ENCODE data around the gene RAB20.
"Not testable (repeated sequence)": the region's sequence is repeated elsewhere in the genome, so short reads cannot be mapped to it uniquely, and the experiment has no call there.

The RAB20 gene

GRCh38 chr13:110509971-110510786 is 51.3 kb downstream of the RAB20 start:
- DNase-seq (ENCODE audit: low read depth in 2 of 2): no peak

DNA sequence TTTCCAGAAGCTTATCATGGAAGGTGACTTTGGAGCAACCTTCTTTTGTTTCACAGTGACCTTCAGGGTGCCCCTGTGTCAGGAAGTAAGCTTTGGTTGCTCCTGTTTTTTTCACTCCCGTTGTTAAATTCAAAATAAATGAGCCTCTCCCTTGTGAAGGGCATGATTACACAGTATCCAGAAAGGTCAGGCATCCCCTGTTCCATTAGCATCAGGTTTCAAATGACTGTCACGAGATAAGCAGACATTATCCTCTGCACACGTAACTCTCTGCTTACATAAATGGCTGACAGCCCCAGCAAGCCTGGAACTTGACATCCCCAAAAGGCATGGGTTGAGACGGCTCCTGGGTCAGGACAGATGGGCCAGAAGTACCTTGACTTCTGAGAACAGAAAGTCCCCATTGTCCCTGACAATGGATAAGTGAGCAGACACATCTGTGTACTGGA is 52.0 kb downstream of the RAB20 start:
- DNase-seq (ENCODE audit: low read depth in 2 of 2): no peak

- no peak for DNase-seq (ENCODE audit: low read depth in 2 of 2)
Measured at GRCh38 chr13:110507678-110508381, 53.7 kb downstream of the RAB20 start.

- no peak for DNase-seq (ENCODE audit: low read depth in 2 of 2)
Measured at GRCh38 chr13:110506859-110507566, 54.5 kb downstream of the RAB20 start.

GRCh38 chr13:110506396-110506795 is 55.1 kb downstream of the RAB20 start:
- DNase-seq (ENCODE audit: low read depth in 2 of 2): no peak

DNA sequence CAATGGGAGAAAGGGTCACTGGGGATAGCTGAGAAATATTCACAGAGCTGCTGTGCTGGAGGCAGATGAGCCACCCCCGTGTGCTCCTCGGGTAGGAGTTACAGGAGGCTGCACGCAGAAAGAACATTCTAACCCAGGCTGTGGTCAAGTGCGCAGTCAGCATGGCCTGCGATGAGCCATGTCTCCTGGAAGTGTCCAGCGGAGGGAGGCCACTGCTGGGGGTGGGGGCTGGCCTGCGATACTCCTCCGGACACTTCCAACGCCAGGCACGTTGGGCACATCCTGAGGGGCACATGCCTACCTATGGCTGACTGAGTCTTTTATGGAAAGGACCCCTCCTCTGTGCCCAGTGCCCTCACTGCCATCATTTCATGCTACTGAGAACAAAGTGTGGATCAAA is 55.9 kb downstream of the RAB20 start:
- DNase-seq (ENCODE audit: low read depth in 2 of 2): no peak

DNA sequence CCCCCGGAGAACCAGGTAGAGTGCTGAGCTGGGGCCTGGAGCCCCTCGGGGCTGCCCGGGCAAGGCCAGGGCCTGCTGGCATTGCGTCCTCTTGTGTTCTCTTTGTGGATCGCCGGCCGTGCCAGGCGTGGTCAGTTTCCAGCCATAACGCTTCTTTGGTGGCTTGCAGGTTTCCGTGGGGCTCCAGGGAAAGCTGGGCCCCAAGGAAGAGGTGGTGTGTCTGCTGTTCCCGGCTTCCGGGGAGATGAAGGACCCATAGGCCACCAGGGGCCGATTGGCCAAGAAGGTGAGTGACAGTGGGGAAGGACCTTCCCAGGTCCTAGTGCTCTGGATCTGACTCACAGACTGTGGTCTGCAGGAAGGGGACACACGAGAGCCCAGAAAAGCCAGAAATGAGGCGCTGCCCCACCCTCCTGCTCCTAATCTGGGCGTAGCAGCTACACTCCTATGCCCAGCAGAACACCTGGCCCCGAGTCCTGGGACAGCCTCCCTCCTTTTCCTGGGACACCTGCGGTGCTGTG is 57.5 kb downstream of the RAB20 start:
- no peak for DNase-seq (ENCODE audit: low read depth in 2 of 2)

DNA sequence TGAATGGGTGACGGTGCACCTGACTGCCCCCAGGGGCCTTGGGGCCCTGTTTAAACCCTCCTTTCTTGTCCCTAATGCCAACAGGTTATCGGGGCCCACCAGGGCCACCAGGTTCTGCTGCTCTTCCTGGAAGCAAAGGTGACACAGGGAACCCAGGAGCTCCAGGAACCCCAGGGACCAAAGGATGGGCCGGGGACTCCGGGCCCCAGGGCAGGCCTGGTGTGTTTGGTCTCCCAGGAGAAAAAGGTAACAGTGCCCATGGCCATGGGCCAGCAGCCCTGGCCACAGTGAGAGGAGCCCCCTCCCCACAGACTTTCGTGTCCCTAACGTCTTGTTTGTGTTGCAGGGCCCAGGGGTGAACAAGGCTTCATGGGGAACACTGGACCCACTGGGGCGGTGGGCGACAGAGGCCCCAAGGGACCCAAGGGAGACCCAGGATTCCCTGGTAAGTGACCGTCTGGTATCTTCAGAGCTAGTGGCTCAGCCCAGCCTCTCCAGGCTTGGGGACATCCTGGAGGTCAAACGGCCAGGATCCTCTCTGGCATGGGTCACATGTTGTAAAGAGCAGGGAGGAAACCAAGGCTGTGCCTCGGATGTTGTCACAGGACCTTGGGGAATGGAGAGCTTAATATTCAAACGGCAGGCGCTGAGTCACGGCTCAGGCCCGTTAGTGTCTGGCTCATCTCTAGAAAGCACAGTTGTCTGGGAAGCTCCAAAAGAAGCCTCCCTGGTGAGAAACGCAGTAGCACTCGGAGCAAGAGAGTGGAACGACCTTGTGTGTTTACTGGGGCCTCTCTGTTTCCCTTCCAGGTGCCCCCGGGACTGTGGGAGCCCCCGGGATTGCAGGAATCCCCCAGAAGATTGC is 58.3 kb downstream of the RAB20 start:
- DNase-seq (ENCODE audit: low read depth in 2 of 2): no peak

- DNase-seq (ENCODE audit: low read depth in 2 of 2): no peak
Measured at GRCh38 chr13:110501188-110501587, 60.3 kb downstream of the RAB20 start.

DNA sequence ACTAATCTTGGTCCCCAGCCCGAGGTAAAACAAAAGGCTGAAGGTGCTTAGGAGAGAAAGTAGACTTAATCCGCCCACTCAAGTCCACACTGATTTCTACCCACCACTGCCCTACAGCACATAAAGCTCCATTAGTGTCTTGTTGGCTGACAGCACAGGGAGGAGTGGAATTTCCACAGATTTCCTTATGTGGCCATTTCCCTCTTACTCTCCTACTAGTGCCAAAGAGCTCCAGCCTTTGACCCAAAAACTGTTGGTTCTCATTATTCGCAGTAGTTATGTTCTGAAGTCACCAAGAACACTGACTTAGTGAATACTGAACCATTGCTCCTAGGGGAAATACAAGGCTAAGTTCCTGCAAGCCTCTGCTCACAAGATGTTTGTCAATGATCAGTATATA is 61.2 kb downstream of the RAB20 start:
- DNase-seq (ENCODE audit: low read depth in 2 of 2): no peak

- no peak for DNase-seq (ENCODE audit: low read depth in 2 of 2)
Measured at GRCh38 chr13:110499621-110500281, 61.8 kb downstream of the RAB20 start.

GRCh38 chr13:110498765-110499164 is 62.8 kb downstream of the RAB20 start:
- no peak for DNase-seq (ENCODE audit: low read depth in 2 of 2)

GRCh38 chr13:110498327-110498726 is 63.2 kb downstream of the RAB20 start:
- DNase-seq (ENCODE audit: low read depth in 2 of 2): no peak

GRCh38 chr13:110497896-110498295 is 63.6 kb downstream of the RAB20 start:
- not testable (repeated sequence) for DNase-seq (ENCODE audit: low read depth in 2 of 2)

DNA sequence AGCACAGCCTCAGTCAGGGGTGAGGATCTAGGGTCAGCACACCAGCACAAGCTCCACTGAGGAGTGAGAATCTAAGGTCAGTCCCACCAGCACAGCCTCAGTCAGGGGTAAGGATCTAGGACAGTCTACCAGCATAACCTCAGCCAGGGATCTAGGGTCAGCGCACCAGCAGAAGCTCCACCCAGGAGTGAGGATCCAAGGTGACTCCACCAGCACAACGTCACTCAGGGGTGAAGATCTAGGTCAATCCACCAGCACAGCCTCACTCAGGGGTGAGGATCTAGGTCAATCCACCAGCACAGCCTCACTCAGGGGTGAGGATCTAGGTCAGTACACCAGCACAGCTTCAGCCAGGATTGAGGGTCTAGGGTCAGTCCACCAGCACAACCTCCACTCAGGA is 64.5 kb downstream of the RAB20 start:
- DNase-seq (ENCODE audit: low read depth in 2 of 2): no peak

DNA sequence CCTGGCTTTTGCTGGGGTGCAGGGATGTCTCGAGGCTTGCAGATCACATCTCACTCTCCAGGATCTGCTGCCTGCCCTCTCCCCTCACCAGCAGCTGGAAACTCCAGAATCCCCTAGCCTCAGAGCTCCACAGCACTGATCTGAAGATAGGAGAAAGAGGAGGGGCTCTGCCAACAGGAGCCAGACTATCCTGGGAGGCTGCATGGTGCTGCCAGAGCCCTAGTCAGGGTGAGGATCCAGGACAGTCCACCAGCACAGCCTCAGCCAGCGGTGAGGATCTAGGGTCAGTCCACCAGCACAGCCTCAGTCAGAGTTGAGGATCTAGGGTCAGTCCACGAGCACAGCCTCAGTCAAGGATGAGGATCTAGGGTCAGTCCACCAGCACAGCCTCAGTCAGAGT is 65.2 kb downstream of the RAB20 start:
- no peak for DNase-seq (ENCODE audit: low read depth in 2 of 2)

DNA sequence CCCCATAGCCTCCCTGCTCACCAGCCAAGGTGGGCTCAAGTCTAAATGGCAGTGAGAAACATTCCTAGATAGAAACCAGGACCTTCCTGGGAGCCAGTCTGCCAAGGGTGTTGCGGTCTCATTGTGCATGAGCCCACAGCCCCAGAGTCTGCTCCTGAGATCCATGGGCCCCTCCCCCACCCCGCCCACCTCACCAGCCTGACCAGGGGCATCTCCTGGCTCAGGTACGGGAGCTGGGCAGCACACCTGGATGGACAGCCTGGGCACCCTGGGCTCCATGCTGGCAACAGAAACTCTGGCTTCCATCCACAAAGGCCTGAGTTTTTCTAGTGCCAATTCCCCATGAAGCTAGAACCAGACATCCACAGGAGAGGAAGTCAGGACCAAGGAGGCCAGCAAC is 65.6 kb downstream of the RAB20 start:
- no peak for DNase-seq (ENCODE audit: low read depth in 2 of 2)

- no peak for DNase-seq (ENCODE audit: low read depth in 2 of 2)
Measured at GRCh38 chr13:110495376-110495775, 66.1 kb downstream of the RAB20 start.

GRCh38 chr13:110493613-110494012 is 67.9 kb downstream of the RAB20 start:
- DNase-seq (ENCODE audit: low read depth in 2 of 2): no peak

GRCh38 chr13:110492679-110493593 is 68.6 kb downstream of the RAB20 start:
- DNase-seq (ENCODE audit: low read depth in 2 of 2): no peak
